Measurements from ENCODE around the gene VWF.

Gene VWF

GRCh38 chr12:6076776-6077691 is 47.4 kb downstream of the VWF start:
- DNase-seq (ENCODE audit: low spot score): no peak

DNA sequence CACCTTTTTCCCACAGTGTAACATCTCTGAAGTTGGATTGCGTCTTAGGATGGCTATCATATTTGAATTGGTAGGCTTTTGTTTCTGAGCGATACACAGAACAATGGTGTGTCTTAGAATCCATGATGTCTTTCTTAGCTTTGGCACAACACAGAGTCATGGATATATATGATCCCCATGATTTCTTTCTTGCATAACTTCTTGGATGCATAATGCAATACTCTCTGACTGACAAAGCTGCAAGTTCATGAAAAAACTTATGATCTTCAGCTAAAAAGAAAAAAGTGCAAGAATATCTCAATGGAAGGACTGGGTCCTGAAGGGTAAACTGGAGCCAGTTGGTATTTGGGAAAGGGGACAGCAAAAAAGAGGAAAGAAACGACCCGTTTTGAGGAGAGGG is 48.1 kb downstream of the VWF start:
- no peak for DNase-seq (ENCODE audit: low spot score)

- DNase-seq (ENCODE audit: low spot score): no peak
Observed at GRCh38 chr12:6074979-6075585, 49.4 kb downstream of the VWF start.

DNA sequence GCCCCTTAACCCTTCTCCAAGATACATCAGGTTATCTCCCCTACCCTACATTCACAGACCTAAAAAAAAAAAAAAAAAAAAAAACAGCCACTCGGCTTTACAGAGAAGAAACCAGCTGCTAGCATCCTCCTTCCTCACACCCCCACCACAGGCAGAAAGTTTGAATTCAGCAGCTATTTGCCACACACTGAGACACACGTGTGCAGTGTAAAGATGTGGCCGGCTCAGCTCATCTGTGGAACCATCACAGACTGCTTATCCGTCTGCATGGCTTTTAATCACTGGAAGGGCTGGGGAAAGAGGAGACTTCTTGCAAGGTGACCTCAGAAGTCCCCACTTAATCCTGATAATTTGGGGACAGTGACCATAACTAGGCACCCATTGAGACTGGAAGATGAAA is 50.0 kb downstream of the VWF start:
- DNase-seq (ENCODE audit: low spot score): no peak

GRCh38 chr12:6073426-6073825 is 51.0 kb downstream of the VWF start:
- no peak for DNase-seq (ENCODE audit: low spot score)

- DNase-seq (ENCODE audit: low spot score): no peak
Observed at GRCh38 chr12:6072302-6072752, 52.1 kb downstream of the VWF start.

DNA sequence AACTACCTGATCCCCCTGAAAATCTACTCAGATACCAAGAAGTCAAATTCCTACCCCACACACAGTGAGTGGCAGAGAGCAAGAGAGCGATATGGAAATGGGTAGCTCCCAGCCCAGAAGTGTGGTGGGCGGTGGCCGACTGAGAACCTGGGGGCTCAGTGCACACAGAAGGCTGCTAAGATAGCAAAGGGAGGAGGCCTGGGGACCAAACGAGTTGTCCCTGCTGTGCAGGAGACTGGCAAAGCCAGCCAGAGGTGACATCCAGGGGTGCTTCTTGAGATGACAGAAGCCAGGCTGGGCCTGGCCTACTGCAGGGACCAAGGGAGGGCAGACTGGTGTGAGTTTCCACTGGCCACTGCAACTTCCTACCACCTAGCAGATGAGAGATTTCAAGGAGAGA is 52.9 kb downstream of the VWF start:
- no peak for DNase-seq (ENCODE audit: low spot score)

GRCh38 chr12:6070472-6071257 is 53.8 kb downstream of the VWF start:
- no peak for DNase-seq (ENCODE audit: low spot score)

GRCh38 chr12:6069437-6070093 is 54.9 kb downstream of the VWF start:
- peak; percentile 50 for DNase-seq (ENCODE audit: low spot score)

- no peak for DNase-seq (ENCODE audit: low spot score)
Observed at GRCh38 chr12:6068227-6068626, 56.2 kb downstream of the VWF start.

- no peak for DNase-seq (ENCODE audit: low spot score)
Observed at GRCh38 chr12:6067152-6067916, 57.1 kb downstream of the VWF start.

GRCh38 chr12:6066651-6067050 is 57.8 kb downstream of the VWF start:
- no peak for DNase-seq (ENCODE audit: low spot score)

DNA sequence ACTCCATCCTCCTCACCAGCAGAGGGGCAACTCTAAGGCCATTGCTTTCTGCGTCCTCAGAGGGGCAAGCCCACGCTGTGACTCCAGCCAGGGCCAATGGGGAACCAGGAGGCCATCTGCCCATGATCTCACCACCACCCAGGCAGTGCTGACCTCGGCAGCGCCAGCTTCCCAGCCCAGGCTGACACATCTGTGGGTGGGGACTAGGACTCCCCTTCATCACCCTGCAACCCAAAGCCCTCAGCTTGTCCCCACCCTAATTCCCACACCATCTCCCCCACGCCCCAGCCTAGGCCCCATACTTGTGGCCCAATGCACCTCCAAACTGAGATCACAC is 58.6 kb downstream of the VWF start:
- DNase-seq (ENCODE audit: low spot score): no peak

- DNase-seq (ENCODE audit: low spot score): no peak
Observed at GRCh38 chr12:6065131-6065862, 59.2 kb downstream of the VWF start.

DNA sequence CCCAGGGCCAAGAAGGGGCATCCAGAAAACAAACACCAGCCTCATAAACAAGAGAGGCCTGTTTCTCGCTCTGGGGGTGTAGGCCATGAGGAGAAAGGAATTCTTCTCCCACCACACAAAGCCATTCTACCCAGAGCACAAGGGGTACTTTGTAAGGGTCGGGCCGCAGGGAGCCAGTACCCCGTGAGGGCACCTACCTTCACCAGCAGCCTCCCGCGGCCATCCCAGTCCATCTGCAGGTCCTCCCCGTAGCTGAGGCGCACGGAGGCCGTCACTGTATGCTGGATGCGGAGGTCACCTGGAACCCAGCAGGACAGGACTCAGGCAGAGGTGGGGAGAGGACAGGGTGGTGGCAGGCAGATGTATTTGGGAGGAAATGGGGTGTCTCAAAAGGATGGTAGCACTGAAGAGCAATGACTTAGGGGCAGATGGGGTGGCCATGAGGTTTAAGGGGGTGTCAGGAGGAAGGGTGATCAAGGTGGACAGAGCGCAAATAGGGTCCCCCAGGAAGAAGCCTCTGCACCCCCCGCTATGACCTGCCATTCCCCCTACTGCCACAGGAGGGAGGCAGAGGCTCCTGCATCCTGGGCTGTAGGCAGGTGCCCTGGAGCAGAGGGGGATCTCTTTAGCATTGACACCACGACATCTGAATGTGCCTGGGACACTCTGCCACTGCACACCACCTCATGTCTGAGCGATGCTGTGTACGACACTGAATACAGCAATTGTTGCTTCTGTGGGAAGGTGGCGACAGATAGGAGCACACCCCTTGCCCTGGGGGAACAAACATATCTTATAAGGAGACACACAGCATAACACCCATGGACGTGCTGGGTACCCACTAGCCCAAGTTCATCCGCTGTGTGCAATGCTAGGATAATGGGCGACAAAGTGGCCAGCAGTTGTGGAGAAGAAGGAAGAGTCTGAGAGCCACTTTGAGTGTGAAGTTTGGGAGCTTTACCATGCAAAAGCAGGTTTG is 61.4 kb downstream of the VWF start:
- peak; percentile 81 for DNase-seq (ENCODE audit: low spot score)

- no peak for DNase-seq (ENCODE audit: low spot score)
Observed at GRCh38 chr12:6062395-6062756, 62.1 kb downstream of the VWF start.

DNA sequence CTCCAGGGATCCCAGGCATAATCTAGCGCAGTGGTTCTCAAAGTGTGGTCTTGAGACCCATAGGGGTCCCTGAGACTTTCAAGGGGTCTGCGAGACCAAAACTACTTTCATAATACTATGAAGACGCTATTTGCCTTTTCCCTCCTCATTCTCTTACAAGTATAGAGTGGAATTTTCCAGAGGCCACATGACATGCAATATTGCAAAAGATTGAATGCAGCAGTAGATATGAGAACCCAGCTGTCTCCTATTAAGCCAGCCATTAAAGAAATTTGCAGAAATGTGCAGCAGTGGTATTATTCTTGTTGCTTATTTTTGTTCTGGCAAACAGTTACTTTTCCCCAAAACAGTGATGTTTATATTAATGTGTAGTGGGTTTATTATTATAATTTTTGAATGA is 62.8 kb downstream of the VWF start:
- DNase-seq (ENCODE audit: low spot score): no peak

DNA sequence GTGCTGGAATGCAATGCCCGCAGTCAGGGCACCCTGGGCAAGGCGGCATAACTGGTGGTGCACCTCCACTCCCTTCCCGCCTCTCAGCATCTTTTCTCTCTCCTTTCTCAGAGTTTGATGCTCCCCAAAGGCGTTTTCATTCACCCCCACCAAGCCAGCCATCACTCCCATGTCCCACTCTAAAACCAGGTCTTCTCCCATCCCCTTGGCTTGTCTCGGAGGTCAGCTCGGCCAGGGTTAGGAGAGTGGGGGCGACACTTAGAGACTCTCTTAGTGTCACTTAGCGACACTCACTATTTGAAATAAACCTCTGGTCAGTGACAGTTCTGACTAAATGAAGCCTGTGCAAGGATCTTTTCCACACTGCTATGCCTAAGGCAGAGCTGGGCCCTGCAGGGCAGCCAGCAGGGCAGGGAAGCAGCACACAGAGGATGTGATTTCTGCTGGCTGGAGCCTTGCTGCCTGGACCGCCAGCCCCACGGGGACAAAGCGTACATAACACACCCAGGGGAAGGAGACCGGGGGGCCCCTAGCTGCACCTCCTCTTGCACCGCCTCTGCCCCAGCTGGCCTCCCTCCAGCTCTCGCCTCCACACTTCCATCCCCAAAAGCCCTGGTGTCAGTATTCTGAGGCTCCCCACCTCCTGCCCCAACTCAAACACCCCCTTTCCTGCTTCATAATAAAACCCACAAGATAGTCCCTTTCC is 64.5 kb downstream of the VWF start:
- DNase-seq (ENCODE audit: low spot score): no peak

DNA sequence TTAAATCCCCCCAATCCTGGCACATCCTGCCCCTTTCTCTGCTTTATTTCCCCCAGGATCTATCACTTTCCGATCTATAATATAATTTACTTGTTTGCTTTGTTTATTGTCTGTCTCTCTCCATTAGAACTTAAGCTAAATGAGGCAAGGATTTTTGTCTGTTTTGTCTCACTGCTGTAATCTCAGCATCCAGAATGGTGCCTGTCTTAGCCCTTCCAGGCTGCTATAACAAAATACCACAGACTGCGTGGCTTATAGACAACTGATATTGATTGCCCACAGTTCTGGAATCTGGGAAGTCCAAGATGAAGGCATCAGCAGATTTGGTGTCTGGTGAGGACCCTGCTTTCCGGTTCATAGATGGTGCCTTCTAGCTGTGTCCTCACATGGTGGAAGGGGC is 65.2 kb downstream of the VWF start:
- no peak for DNase-seq (ENCODE audit: low spot score)
